Right atrium auricular region (tissue), 2 donors: ENCODE data around the gene KLHL14. TPM values are rescaled to one million over a fixed set of nuclear protein-coding genes. Genes with fewer than 3 reads are reported as not detected.
"Not testable (repeated sequence)": the region's sequence is repeated elsewhere in the genome, so short reads cannot be mapped to it uniquely, and the experiment has no call there.

ENCODE experiments used
- DNase-seq: peaks from one replicate; pipeline ENCODE4 v3.0.0-alpha.2; 2019; ENCODE audit warnings: low spot score
- H3K27ac ChIP-seq, 2 donors: fragments of 200-600 bp; sonication (generic); 1 replicate in 1 of 2; 2 replicates in 1 of 2; pipeline ENCODE4 v1.5.1; 2016 to 2019
- H3K27me3 ChIP-seq, 2 donors: fragments of 200-600 bp; sonication (generic); one replicate each; pipeline versions ENCODE4 v1.5.1 to v1.6.0; 2017 to 2019
- H3K36me3 ChIP-seq: fragments of 200-600 bp; sonication (generic); one replicate; pipeline ENCODE4 v1.5.1; 2016
- H3K4me1 ChIP-seq, 2 donors: fragments of 200-600 bp; sonication (generic); one replicate each; pipeline versions ENCODE4 v1.5.1 to v1.6.0; 2017 to 2019
- H3K4me3 ChIP-seq, 2 donors: fragments of 200-600 bp; sonication (generic); 1 replicate in 1 of 2; 2 replicates in 1 of 2; pipeline ENCODE4 v1.5.1; 2017 to 2019; ENCODE audit warnings: mild to moderate bottlenecking in 1 of 2, moderate library complexity in 1 of 2
- H3K9me3 ChIP-seq, 2 donors: fragments of 200-600 bp; sonication (generic); one replicate each; pipeline ENCODE4 v1.5.1; 2019
- CTCF ChIP-seq, 2 donors: fragments of 200-600 bp; sonication (generic); IDR thresholded peaks; one replicate each; pipeline ENCODE4 v1.5.1; 2019; ENCODE audit warnings: antibody characterized with exemption in 2 of 2
- total RNA-seq, 2 donors: library from RNA; depleted of rRNA; stranded (reverse); fragments of >200 nt; gene quantifications; one replicate each; pipeline ENCODE4 v1.1.0, GENCODE V29; 2016

The KLHL14 gene
- total RNA-seq, 2 donors from 2014 or later = not detected

GRCh38 chr18:32668956-32669355, 103.9 kb downstream of the KLHL14 start:
- Histone ChIP-seq H3K4me3 (no peak overlapping the region), H3K27me3 (no peaks in the 10 kb centered on the region), H3K4me1 (no peaks in the 10 kb centered on the region), H3K36me3 (no peaks in the 10 kb centered on the region), H3K9me3 (no peaks in the 10 kb centered on the region), H3K27ac (no peak overlapping the region)
- DNase-seq = no peak
- TF ChIP-seq CTCF (IDR thresholded peaks at IDR 0.05) = no peak

- DNase-seq = no peak
- H3K36me3 ChIP-seq = no peaks in the 10 kb centered on the region
- H3K4me1 ChIP-seq = no peaks in the 10 kb centered on the region
- H3K9me3 ChIP-seq = no peaks in the 10 kb centered on the region
- no peak overlapping the region for H3K27ac ChIP-seq
- H3K27me3 ChIP-seq = no peaks in the 10 kb centered on the region
- TF ChIP-seq CTCF (IDR thresholded peaks at IDR 0.05) = no peak
- H3K4me3 ChIP-seq = no peak overlapping the region
Measured at GRCh38 chr18:32661486-32662299, 111.1 kb downstream of the KLHL14 start.

GRCh38 chr18:32654507-32654906, 118.3 kb downstream of the KLHL14 start:
- H3K27ac ChIP-seq, H3K4me1 ChIP-seq, DNase-seq, H3K9me3 ChIP-seq, H3K27me3 ChIP-seq, H3K36me3 ChIP-seq, H3K4me3 ChIP-seq: not testable (repeated sequence)

- H3K9me3 ChIP-seq, H3K4me1 ChIP-seq, H3K4me3 ChIP-seq, H3K27me3 ChIP-seq, H3K27ac ChIP-seq, H3K36me3 ChIP-seq, DNase-seq: not testable (repeated sequence)
Measured at GRCh38 chr18:32637659-32638058, 135.2 kb downstream of the KLHL14 start.

- DNase-seq = no peak
- Histone ChIP-seq H3K36me3 (no peaks in the 10 kb centered on the region), H3K4me3 (no peak overlapping the region), H3K4me1 (no peaks in the 10 kb centered on the region), H3K27ac (no peak overlapping the region), H3K27me3 (no peaks in the 10 kb centered on the region), H3K9me3 (no peaks in the 10 kb centered on the region)
- no peak for TF ChIP-seq CTCF (IDR thresholded peaks at IDR 0.05)
Measured at GRCh38 chr18:32637226-32637625, 135.6 kb downstream of the KLHL14 start.

GRCh38 chr18:32634876-32635431, 137.9 kb downstream of the KLHL14 start:
- DNase-seq = no peak
- no peaks in the 10 kb centered on the region for H3K4me1 ChIP-seq
- no peak overlapping the region for H3K4me3 ChIP-seq
- no peaks in the 10 kb centered on the region for H3K27me3 ChIP-seq
- H3K36me3 ChIP-seq = no peaks in the 10 kb centered on the region
- no peak overlapping the region for H3K27ac ChIP-seq
- H3K9me3 ChIP-seq = no peaks in the 10 kb centered on the region
- no peak for TF ChIP-seq CTCF (IDR thresholded peaks at IDR 0.05)
